PC-9 (cell line): ENCODE results near the gene SNCA. TPM values are rescaled to one million over a fixed set of nuclear protein-coding genes. Genes with fewer than 3 reads are reported as not detected.

Source experiments
- BruUV-seq: library from RNA; stranded (reverse); fragments of 400-500 nt; replicated peaks from 2 replicates; lab custom pipeline; 2021; lab: Mats Ljungman, UMichigan
- CTCF ChIA-PET: fragments of 300-600 bp; sonication (Branson Sonifier 250); formaldehyde crosslinking; loops from one replicate; lab custom pipeline; 2022; ENCODE audit warnings: antibody characterized with exemption; lab: Charles Lee
- POLR2A ChIA-PET: fragments of 300-600 bp; sonication (Branson Sonifier 250); formaldehyde crosslinking; loops from one replicate; lab custom pipeline; 2022; ENCODE audit warnings: antibody characterized with exemption; ENCODE audit not compliant: unreplicated experiment; lab: Charles Lee
- DNase-seq, 2 experiments: peaks; one replicate each; pipeline versions ENCODE4 v3.0.0 to v3.0.0-alpha.2; 2015 to 2022; ENCODE audit warnings: mixed read lengths in 1 of 2
- H2AFZ ChIP-seq: fragments of 200-600 bp; sonication (generic); 2 replicates; pipeline ENCODE4 v1.8.1; 2017; ENCODE audit warnings: antibody characterized with exemption
- H3F3A ChIP-seq: fragments of 200-600 bp; sonication (generic); 2 replicates; pipeline ENCODE4 v1.8.1; 2017; ENCODE audit warnings: antibody characterized with exemption, mild to moderate bottlenecking, low read depth; ENCODE audit not compliant: insufficient read depth
- H3K27ac ChIP-seq: fragments of 200-600 bp; sonication (generic); 2 replicates; pipeline ENCODE4 v1.6.1; 2016; ENCODE audit warnings: mixed run types
- H3K27me3 ChIP-seq: fragments of 200-600 bp; sonication (generic); 2 replicates; pipeline ENCODE4 v1.6.1; 2016; ENCODE audit warnings: low read depth, mixed run types; ENCODE audit not compliant: insufficient read depth
- H3K36me3 ChIP-seq: fragments of 200-600 bp; sonication (generic); 2 replicates; pipeline ENCODE4 v1.6.1; 2016; ENCODE audit warnings: low read depth, mixed run types
- H3K4me1 ChIP-seq: fragments of 200-600 bp; sonication (generic); replicated peaks from 2 replicates; pipeline ENCODE4 v1.6.1; 2016; ENCODE audit warnings: mixed run types; ENCODE audit not compliant: insufficient read depth
- H3K4me2 ChIP-seq: fragments of 200-600 bp; sonication (generic); 2 replicates; pipeline ENCODE4 v1.6.1; 2017; ENCODE audit warnings: mixed run types
- H3K4me3 ChIP-seq: fragments of 200-600 bp; sonication (generic); 2 replicates; pipeline ENCODE4 v1.6.1; 2016; ENCODE audit warnings: mixed run types
- H3K79me2 ChIP-seq: fragments of 200-600 bp; sonication (generic); 2 replicates; pipeline ENCODE4 v1.6.1; 2017; ENCODE audit warnings: low read depth, mixed run types
- H3K9me2 ChIP-seq: fragments of 200-600 bp; sonication (generic); 2 replicates; pipeline ENCODE4 v1.8.1; 2017; ENCODE audit warnings: mild to moderate bottlenecking; ENCODE audit not compliant: insufficient read depth
- H3K9me3 ChIP-seq: fragments of 200-600 bp; sonication (generic); 2 replicates; pipeline ENCODE4 v1.8.1; 2016; ENCODE audit warnings: low read depth; ENCODE audit not compliant: insufficient read depth
- H4K20me1 ChIP-seq: fragments of 200-600 bp; sonication (generic); 2 replicates; pipeline ENCODE4 v1.8.1; 2017; ENCODE audit not compliant: insufficient read depth
- CTCF ChIP-seq: fragments of 200-600 bp; sonication (generic); conservative IDR thresholded peaks from 2 replicates; pipeline ENCODE4 v1.6.1; 2017; ENCODE audit warnings: mixed run types, antibody characterized with exemption, mild to moderate bottlenecking, moderate library complexity
- EZH2 ChIP-seq: fragments of 200-600 bp; sonication (generic); IDR thresholded peaks from 2 replicates; pipeline ENCODE4 v1.8.0; 2017; ENCODE audit warnings: antibody characterized with exemption, low read depth
- intact Hi-C: fragments of 100-400 bp; cut with micrococcal nuclease; formaldehyde crosslinking; loops from one replicate; pipeline ENCODE4 v1.10.0; 2022; ENCODE audit not compliant: unreplicated experiment
- total RNA-seq: library from RNA; stranded (reverse); gene quantifications from 2 replicates; pipeline ENCODE4 v1.2.3, GENCODE V29; 2021

Gene SNCA
- total RNA-seq, 1 experiment from 2014 or later = 4.8 TPM

GRCh38 chr4:89814362-89814761, 22.6 kb downstream of the SNCA start:
- Histone ChIP-seq H3K36me3 (no peaks in the 10 kb centered on the region), H3K4me3 (no peak overlapping the region), H3K9me3 (no peaks in the 10 kb centered on the region), H3F3A (no peaks in the 10 kb centered on the region), H3K9me2 (no peaks in the 10 kb centered on the region), H2AFZ (no peak overlapping the region), H4K20me1 (no peaks in the 10 kb centered on the region), H3K4me1 (no peaks in the 10 kb centered on the region), H3K4me2 (no peak overlapping the region), H3K27ac (no peak overlapping the region), H3K79me2 (no peaks in the 10 kb centered on the region), H3K27me3 (no peaks in the 10 kb centered on the region)
- intact Hi-C loops = no loop called here
- ChIA-PET CTCF (no interaction called here), POLR2A (no interaction called here)
- BruUV-seq = no TSS peak
- TF ChIP-seq CTCF (no peak), EZH2 (no peak)
- no peak for DNase-seq

GRCh38 chr4:89813197-89813596, 23.8 kb downstream of the SNCA start:
- H3K36me3 ChIP-seq = no peaks in the 10 kb centered on the region
- no peaks in the 10 kb centered on the region for H3K79me2 ChIP-seq
- BruUV-seq = no TSS peak
- ChIA-PET POLR2A (no interaction called here), CTCF (no interaction called here)
- TF ChIP-seq CTCF (no peak), EZH2 (no peak)
- H3F3A ChIP-seq = no peaks in the 10 kb centered on the region
- intact Hi-C loops = no loop called here
- no peaks in the 10 kb centered on the region for H3K27me3 ChIP-seq
- H2AFZ ChIP-seq = no peak overlapping the region
- H3K4me3 ChIP-seq = no peak overlapping the region
- H3K27ac ChIP-seq = no peak overlapping the region
- H3K4me1 ChIP-seq = no peaks in the 10 kb centered on the region
- H3K9me3 ChIP-seq = no peaks in the 10 kb centered on the region
- H4K20me1 ChIP-seq = no peaks in the 10 kb centered on the region
- H3K9me2 ChIP-seq = no peaks in the 10 kb centered on the region
- DNase-seq = no peak
- H3K4me2 ChIP-seq = no peak overlapping the region

- POLR2A ChIA-PET = no interaction called here
- no TSS peak for BruUV-seq
- intact Hi-C loops = no loop called here
These were observed 29.4 kb downstream of the SNCA start for GRCh38 chr4:89807441-89808140.

More at GRCh38 chr4:89807441-89808140, 29.4 kb downstream of the SNCA start:
- CTCF ChIA-PET = no interaction called here
- no peak overlapping the region for H3K4me2 ChIP-seq
- no peaks in the 10 kb centered on the region for H3K9me3 ChIP-seq
- H3K27me3 ChIP-seq = no peaks in the 10 kb centered on the region
- no peaks in the 10 kb centered on the region for H3F3A ChIP-seq
- no peaks in the 10 kb centered on the region for H3K36me3 ChIP-seq
- H3K27ac ChIP-seq = no peak overlapping the region
- no peaks in the 10 kb centered on the region for H3K9me2 ChIP-seq
- no peak for DNase-seq
- no peaks in the 10 kb centered on the region for H3K4me1 ChIP-seq
- TF ChIP-seq CTCF (no peak), EZH2 (no peak)
- no peaks in the 10 kb centered on the region for H3K79me2 ChIP-seq
- no peak overlapping the region for H2AFZ ChIP-seq
- no peak overlapping the region for H3K4me3 ChIP-seq
- H4K20me1 ChIP-seq = no peaks in the 10 kb centered on the region
